Colon (tissue), 2 donors: ENCODE data around the gene MSANTD2.

ENCODE experiments used
- FAIRE-seq: peaks from 2 replicates; lab custom pipeline; 2012; peaks lifted over from hg19 to GRCh38; lab: Jason Lieb, UNC
- donor health status: control.
- donor health status: control.

The MSANTD2 gene

DNA sequence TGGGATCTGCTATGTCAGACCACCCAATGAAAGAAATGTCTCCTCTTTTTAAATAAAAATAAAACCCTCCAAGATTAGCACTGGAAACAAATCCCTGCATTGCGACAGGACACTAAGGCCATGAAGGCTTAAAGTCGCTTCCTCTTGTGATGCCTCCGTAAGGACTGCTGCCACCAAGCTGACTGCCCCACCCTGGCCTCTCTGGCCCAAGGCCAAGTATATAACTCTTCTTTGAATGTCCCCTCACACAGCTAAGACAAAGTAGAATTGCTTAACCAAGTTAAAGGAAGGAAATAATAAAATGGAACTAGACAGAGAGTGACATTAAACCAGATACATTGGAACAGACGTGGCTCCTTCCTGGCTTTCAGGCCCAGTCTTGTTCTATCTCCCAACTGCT, 68.0 kb downstream of the MSANTD2 start:
- no peak for FAIRE-seq

DNA sequence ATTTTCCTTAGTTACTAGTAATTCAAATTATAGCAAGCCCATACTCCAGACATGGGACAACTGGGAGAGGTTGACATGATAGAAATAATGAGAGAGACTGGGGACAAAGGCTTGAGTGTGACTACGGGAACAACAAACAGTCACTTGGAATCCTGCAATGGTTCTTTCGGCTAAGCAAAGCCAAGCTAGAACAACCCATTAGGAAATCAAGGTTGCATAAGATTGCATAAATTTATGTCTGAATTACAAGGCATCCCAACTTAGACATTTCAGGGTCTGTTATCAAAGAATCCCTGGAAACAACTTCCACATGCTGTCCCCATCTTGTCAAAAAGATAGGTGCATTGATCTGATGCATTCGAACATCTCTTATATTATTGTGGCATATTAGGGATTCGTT, 70.6 kb downstream of the MSANTD2 start:
- no peak for FAIRE-seq

DNA sequence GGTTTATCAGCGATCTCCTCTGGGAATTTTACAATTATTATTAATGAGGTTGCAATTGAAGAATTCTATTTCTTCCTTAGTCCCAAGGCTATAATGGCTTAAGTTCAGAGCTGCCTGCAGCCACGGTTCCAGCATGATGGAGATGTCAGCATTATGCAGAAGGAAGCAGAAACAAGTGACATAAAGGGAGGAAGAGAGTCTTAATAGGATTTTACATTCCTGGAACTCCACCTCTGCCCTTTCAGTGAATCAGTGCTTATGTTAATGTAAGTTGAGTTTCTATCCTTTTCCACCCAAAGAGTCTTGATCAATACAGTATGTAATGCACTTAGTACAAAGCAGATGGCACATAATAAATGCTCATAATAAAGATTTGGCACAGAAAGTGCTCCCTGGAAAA, 72.1 kb downstream of the MSANTD2 start:
- FAIRE-seq = no peak

DNA sequence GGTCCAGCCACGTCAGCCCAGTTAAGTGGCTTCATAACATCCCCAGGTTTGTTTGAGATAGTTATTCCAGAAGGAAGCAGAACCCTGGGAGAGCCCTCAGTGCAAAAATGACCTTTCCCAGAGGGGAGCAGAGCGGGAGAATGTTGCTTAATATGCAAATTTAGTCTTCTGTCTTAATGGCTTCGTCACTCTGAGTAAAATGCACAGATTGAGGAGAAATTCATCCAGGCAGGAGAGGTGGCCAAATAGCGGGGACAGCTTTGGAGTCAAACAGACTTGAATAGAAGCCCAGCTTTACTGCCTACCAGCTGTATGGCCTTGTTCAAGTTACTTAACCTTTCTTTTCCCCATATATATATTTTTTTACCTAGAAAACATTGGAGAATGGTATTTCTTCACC, 72.7 kb downstream of the MSANTD2 start:
- FAIRE-seq = no peak

DNA sequence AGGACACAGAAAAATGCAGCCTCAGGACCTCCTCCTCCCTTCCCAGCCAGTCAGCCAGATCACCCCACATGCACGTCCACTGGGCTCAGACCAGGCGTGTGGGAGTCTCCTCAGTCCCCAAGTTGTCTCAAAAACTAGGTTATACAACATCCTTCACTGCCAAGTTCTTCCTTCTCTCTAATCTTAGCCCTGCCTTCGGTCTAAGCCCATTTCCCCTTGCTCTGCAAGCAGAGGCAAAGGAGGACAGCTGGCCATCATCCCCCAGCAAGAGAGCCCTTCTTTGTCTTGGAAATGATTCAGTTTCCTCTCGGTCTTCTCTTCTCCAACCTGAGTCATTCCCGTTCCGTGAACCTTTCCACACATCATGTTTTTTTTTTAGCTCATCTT, 74.5 kb downstream of the MSANTD2 start:
- no peak for FAIRE-seq

DNA sequence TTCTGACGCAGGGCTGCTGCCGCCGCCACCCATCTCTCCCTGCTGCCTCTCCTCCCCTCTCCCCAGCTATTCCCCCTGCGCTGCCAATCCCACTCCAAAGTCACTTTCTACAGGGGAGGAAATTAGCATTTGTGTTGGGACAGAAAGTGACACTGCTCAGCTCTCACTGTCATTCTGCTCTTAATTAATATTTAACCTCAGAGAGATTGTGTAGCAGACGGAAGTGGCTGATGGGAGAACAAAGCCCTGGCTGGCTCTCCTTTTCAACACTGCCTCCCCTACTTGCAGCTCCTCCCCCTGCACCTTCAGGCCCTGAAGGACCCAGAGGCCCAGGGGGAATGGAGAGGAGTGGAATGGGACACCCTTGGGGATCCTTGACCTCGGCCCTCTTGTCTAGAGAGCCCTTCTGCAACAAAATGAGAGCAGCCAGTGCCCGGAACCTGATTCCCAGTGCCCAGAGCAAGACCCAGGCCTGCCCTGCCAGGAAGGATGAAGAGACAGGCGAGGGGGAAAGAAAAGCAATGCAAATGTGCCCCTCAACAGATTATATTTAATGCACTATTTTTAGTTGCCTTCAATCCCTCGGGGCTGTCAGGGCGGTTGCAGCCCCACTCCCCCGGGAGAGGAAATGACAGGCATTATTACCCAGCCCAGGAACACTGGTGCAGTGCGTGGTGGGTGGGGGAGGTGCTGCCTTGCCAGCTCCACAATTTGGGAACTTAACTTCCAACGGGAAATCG, 75.1 kb downstream of the MSANTD2 start:
- no peak for FAIRE-seq

DNA sequence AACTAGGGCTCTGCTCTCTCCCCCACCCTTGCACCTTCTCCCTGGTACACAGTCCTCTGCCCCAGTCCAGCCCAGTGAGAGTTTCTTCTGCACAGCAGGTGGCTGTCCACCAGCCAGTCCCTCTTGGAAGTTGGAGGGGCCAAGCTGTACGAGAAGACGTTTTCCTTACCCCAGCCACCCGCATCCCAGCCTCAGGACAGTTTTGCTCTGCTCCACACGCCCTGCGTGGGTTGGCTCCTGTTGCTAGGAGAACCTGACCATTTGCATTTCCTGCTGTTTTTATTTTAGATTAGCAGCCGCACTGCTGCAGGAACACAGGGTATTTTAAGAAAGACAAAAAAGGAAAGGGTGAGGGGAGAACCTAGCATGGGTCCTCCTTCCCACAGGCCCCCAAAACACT, 78.0 kb downstream of the MSANTD2 start:
- FAIRE-seq = no peak

DNA sequence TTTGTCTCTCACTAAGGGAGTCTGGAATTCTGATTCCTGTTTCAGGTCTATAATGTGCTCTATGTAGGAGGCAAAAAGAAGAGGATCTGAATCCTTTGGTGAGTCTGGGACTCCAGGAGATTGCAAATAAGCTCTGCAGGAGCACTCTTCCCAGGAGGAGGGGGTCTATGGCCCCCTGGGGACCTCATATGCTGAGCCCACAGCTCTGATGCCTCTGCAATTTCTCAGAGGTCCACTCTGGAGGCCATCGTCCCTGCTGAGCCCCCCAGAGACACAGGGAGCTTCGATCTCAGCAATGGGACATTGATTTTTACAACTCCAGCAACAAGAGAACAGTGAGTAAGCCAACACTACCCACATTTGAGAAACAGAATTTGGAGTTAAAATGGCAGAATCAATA, 80.7 kb downstream of the MSANTD2 start:
- FAIRE-seq = no peak

DNA sequence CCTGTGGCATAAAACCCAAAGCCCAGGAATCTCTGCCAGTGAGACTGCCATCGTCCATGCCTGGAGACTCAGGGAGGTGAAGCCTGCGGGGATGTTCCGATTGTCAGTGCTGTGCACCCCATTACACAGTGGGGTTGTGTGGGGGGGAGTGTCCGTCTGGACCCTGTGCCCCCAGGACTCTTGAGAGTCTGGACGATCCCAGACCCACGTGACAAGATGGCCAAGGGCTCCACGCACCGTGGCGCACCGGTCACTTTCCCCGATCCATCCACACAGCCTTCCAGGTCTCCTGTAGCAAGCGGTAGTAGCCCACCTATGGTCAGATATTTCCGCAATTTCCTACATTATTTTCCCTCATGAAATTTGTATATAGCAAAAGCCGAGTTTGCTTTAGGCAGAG, 81.4 kb downstream of the MSANTD2 start:
- FAIRE-seq = no peak

DNA sequence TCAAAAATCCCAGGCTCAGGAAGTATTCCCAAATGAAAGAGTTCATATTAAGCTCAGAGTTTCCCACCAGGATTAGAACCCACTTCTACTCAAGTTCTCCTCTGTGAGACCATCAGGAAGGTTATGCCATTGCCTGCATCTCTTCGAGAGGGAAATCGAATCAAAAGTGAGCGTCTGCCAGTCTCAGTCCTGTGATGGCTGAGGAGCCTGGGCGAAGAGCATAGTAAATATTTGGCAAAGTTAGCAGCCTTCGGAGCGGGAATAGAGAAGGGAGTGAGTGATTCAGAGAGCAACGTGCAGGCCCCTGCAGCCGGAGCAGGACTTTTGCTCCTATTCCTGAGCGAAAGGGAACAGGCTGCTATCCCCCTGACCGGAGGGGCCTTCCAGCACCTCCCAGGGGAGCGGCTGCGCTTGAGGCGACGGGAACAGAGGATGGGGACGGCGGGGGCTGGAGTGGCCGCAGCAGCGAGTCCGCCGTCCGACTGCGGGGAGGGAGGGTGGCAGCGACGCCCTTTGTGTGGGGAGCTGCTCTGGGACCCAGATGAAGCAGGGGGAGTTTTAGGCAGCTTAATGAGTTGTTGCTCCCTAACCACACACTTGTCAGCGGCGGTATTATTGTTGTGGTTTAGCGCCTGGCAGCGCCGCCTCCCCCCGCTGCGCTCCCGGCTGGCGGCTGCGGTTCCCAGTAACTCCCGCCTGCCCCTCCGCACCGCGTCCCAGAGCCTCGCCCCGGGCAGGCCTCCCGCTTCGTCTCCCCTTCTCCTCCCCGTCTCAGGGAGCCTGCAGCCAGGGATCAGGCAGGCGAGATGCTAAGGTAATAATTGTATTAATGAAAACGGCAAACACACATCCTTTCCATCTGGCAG, 82.2 kb downstream of the MSANTD2 start:
- FAIRE-seq = no peak

DNA sequence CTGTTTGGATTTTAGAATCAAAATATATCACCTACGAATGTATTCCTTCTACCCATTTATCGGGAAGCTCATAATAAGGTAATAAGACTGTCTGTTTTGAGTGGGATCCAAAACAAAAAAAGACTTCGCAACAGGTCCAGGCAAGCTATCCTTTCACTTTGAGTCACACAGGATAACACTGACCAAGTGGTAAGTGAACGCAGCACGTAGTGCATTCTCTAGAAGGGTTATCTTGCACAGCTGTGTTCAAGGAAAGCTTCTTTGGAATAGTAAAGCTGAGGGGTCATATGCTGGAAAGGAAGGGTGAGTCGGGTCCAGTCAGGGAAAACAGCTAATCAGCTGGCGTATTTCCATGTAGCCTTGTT, 82.8 kb downstream of the MSANTD2 start:
- no peak for FAIRE-seq

DNA sequence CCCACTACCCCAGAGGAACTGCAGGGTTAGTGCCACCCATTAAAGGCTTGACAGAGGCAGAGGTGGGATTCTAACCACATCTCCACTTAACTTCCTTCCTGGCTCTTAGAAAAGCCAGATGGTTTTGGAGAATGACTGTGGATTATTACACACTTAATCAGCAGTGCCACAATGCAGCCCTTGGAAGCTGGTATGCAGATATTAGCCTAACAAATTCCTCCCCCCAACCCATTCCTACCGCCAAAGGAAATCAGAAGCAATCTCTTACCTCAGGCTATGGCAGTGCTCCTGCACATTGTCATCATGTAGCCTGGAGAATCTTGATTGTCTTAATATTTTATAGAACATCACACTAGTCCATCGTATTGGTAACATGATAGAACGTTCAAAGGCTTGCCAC, 83.6 kb downstream of the MSANTD2 start:
- FAIRE-seq = no peak
